Kidney (tissue), 14 donors: ENCODE data around the gene NGF. TPM values are rescaled to one million over a fixed set of nuclear protein-coding genes. Genes with fewer than 3 reads are reported as not detected.

Experiments used
- DNase-seq, 5 donors: peaks; one replicate each; pipeline ENCODE4 v3.0.0-alpha.2; 2013 to 2020
- FAIRE-seq: peaks from 2 replicates; lab custom pipeline; 2012; peaks lifted over from hg19 to GRCh38; lab: Jason Lieb, UNC
- H3K27ac ChIP-seq, 2 donors: one replicate each; pipeline ENCODE4 v1.7.0; 2013; ENCODE audit warnings: low read depth in 2 of 2, low read length in 2 of 2, inconsistent platforms in 1 of 2
- H3K27me3 ChIP-seq: one replicate; pipeline ENCODE4 v1.7.1; 2013; ENCODE audit warnings: low read length, inconsistent platforms; ENCODE audit not compliant: control insufficient read depth, insufficient read depth
- H3K36me3 ChIP-seq, 3 donors: one replicate each; pipeline versions ENCODE4 v1.7.0 to v1.7.1; 2013; ENCODE audit warnings: low read length in 3 of 3, control low read depth in 1 of 3, inconsistent platforms in 1 of 3; ENCODE audit not compliant: insufficient read depth in 3 of 3, control insufficient read depth in 2 of 3
- H3K4me1 ChIP-seq, 3 donors: one replicate each; pipeline versions ENCODE4 v1.7.0 to v1.7.1; 2013; ENCODE audit warnings: low read length in 3 of 3, inconsistent platforms in 1 of 3, low read depth in 1 of 3; ENCODE audit not compliant: control insufficient read depth in 2 of 3, insufficient read depth in 2 of 3
- H3K4me3 ChIP-seq, 3 donors: one replicate each; pipeline versions ENCODE4 v1.7.0 to v1.8.1; 2013; ENCODE audit warnings: low read length in 3 of 3, control low read depth in 1 of 3, inconsistent platforms in 1 of 3
- H3K9ac ChIP-seq, 3 donors: one replicate each; pipeline versions ENCODE4 v1.7.0 to v1.7.1; 2013; ENCODE audit warnings: low read length in 3 of 3, control low read depth in 1 of 3, inconsistent platforms in 1 of 3
- H3K9me3 ChIP-seq, 3 donors: one replicate each; pipeline versions ENCODE4 v1.7.0 to v1.7.1; 2013; ENCODE audit warnings: low read length in 3 of 3, control low read depth in 1 of 3, inconsistent platforms in 1 of 3; ENCODE audit not compliant: control insufficient read depth in 2 of 3, insufficient read depth in 1 of 3
- CTCF ChIP-seq: IDR thresholded peaks from 3 replicates; pipeline ENCODE4 v1.5.1; 2012; ENCODE audit warnings: mild to moderate bottlenecking, moderate library complexity, borderline replicate concordance; ENCODE audit not compliant: insufficient read depth; ENCODE audit errors: extremely low read depth
- intact Hi-C: fragments of 100-400 bp; cut with DNase I; formaldehyde crosslinking; loops from one replicate; pipeline ENCODE4 v1.11.1; 2022
- polyA plus RNA-seq: library from polyadenylated mRNA; stranded (reverse); fragments of 350-450 nt; fragmentation: Illumina TruSeq; extraction: RNeasy Lipid Tissue Mini Kit (QIAGEN cat#74804); gene quantifications from one replicate; pipeline ENCODE4 v1.2.3, GENCODE V29; 2014; ENCODE audit warnings: low read depth, low replicate concordance; ENCODE audit not compliant: insufficient read depth
- total RNA-seq: library from RNA; stranded (reverse); fragmentation: NEBNext Ultra II Directional; extraction: Animal tissue kit (Norgen Biotek cat#: 25700); gene quantifications from one replicate; pipeline ENCODE4 v1.2.1, GENCODE V29; 2021
- donor health status: control.
- donor health status: control.
- donor health status: control.
- donor health status: control.
- donor health status: control.
- donor health status: DM: yes; HTN: yes; CAD: no.
- donor health status: Normal renal cell carcinoma (clear cell type).

The NGF gene
- total and polyA plus RNA-seq, 2 donors from 2014 or later = 1.2 to 6.0 TPM

GRCh38 chr1:115332813-115333608 is 5.0 kb downstream of the NGF start:
- no peak for TF ChIP-seq CTCF
- Histone ChIP-seq H3K27ac (peak overlapping the region; percentile 20 to 43), H3K9me3 (no peaks in the 10 kb centered on the region), H3K4me3 (no peak overlapping the region), H3K36me3 (no peaks in the 10 kb centered on the region), H3K4me1 (no peaks in the 10 kb centered on the region), H3K9ac (no peak overlapping the region), H3K27me3 (no peaks in the 10 kb centered on the region)
- DNase-seq = no peak
- no peak for FAIRE-seq
- intact Hi-C loops = no loop called here

- DNase-seq = no peak
- H3K9ac ChIP-seq = no peak overlapping the region
- H3K4me1 ChIP-seq = no peaks in the 10 kb centered on the region
- intact Hi-C loops = no loop called here
- TF ChIP-seq CTCF = no peak
- H3K4me3 ChIP-seq = no peak overlapping the region
- no peaks in the 10 kb centered on the region for H3K27me3 ChIP-seq
- peak overlapping the region in 1 of 2 donors; percentile 44 for H3K27ac ChIP-seq
- H3K36me3 ChIP-seq = no peaks in the 10 kb centered on the region
- FAIRE-seq = no peak
- H3K9me3 ChIP-seq = no peaks in the 10 kb centered on the region
Observed at GRCh38 chr1:115331558-115332331, 6.3 kb downstream of the NGF start.

- intact Hi-C loops = no loop called here
- Histone ChIP-seq H3K36me3 (no peaks in the 10 kb centered on the region), H3K9ac (no peak overlapping the region), H3K27ac (no peak overlapping the region), H3K4me3 (no peak overlapping the region), H3K27me3 (no peaks in the 10 kb centered on the region), H3K4me1 (no peaks in the 10 kb centered on the region), H3K9me3 (no peaks in the 10 kb centered on the region)
- no peak for TF ChIP-seq CTCF
- FAIRE-seq (no peak), DNase-seq (peak in 1 of 5 donors; percentile 50)
Observed at GRCh38 chr1:115330480-115331013, 7.5 kb downstream of the NGF start.
